Adipocyte (in vitro differentiated cells): ENCODE results near the gene DIP2A.
"Not testable (repeated sequence)": the region's sequence is repeated elsewhere in the genome, so short reads cannot be mapped to it uniquely, and the experiment has no call there.

ENCODE experiments used
- DNase-seq: peaks from one replicate; pipeline ENCODE4 v3.0.0-alpha.2; 2015; ENCODE audit warnings: low read depth
- H3K27me3 ChIP-seq: replicated peaks from 2 replicates; pipeline ENCODE4 v1.7.0; 2013; ENCODE audit warnings: mild to moderate bottlenecking, low read length, moderate library complexity; ENCODE audit not compliant: control insufficient read depth, insufficient read depth
- H3K36me3 ChIP-seq: 2 replicates; pipeline ENCODE4 v1.7.0; 2013; ENCODE audit warnings: low read length, mild to moderate bottlenecking, moderate library complexity; ENCODE audit not compliant: control insufficient read depth, insufficient read depth, severe bottlenecking
- H3K4me1 ChIP-seq: 2 replicates; pipeline ENCODE4 v1.7.0; 2013; ENCODE audit warnings: mild to moderate bottlenecking, low read length, moderate library complexity; ENCODE audit not compliant: control insufficient read depth, insufficient read depth
- H3K4me3 ChIP-seq: 2 replicates; pipeline ENCODE4 v1.7.0; 2013; ENCODE audit warnings: mild to moderate bottlenecking, low read length, moderate library complexity
- H3K9ac ChIP-seq: 2 replicates; pipeline ENCODE4 v1.7.0; 2013; ENCODE audit warnings: mild to moderate bottlenecking, low read length, moderate library complexity
- H3K9me3 ChIP-seq: 2 replicates; pipeline ENCODE4 v1.7.0; 2013; ENCODE audit warnings: mild to moderate bottlenecking, low read length, moderate library complexity; ENCODE audit not compliant: control insufficient read depth

The DIP2A gene

DNA sequence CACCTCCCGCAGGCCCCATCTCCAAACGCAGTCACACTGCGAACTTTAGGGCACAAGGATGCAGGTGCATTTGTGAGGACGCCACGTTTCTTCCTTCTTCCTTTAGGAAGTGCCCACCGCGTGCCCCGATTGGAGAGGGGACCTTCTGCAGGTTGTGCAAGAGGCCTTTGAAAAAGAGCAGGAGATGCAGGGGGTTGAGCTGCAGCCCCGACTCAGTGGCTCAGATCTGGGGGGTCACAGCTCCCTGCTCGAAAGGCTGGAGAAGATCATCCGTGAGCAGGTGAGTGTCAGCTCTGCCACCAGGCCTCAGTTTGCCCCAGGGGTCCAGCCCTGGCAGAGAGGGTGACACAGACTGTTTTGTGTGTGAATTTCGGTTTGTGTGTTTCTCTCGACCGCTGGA lies 31.2 kb upstream of the DIP2A start:
- Histone ChIP-seq H3K4me3 (no peak overlapping the region), H3K27me3 (no peaks in the 10 kb centered on the region), H3K36me3 (peaks cover 58% of the 10 kb centered on the region), H3K9me3 (no peaks in the 10 kb centered on the region), H3K4me1 (no peaks in the 10 kb centered on the region), H3K9ac (no peak overlapping the region)
- no peak for DNase-seq

DNA sequence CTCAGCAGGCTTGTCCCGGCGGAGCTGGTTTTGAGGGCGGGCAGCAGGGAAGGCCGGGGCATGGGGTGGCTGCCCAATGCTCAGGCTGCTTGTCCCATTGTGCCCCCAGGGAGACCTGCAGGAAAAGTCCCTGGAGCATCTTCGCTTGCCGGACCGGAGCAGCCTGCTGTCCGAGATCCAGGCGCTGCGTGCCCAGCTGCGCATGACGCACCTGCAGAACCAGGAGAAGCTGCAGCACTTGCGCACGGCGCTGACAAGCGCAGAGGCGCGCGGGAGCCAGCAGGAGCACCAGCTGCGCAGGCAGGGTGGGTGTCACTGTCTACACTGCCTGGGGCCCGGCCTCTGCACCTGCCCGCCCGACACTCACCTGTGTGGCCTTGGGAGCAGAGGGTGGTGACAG lies 30.4 kb upstream of the DIP2A start:
- Histone ChIP-seq H3K9ac (no peak overlapping the region), H3K4me3 (no peak overlapping the region), H3K36me3 (peaks cover 54% of the 10 kb centered on the region), H3K9me3 (no peaks in the 10 kb centered on the region), H3K4me1 (no peaks in the 10 kb centered on the region), H3K27me3 (no peaks in the 10 kb centered on the region)
- no peak for DNase-seq

DNA sequence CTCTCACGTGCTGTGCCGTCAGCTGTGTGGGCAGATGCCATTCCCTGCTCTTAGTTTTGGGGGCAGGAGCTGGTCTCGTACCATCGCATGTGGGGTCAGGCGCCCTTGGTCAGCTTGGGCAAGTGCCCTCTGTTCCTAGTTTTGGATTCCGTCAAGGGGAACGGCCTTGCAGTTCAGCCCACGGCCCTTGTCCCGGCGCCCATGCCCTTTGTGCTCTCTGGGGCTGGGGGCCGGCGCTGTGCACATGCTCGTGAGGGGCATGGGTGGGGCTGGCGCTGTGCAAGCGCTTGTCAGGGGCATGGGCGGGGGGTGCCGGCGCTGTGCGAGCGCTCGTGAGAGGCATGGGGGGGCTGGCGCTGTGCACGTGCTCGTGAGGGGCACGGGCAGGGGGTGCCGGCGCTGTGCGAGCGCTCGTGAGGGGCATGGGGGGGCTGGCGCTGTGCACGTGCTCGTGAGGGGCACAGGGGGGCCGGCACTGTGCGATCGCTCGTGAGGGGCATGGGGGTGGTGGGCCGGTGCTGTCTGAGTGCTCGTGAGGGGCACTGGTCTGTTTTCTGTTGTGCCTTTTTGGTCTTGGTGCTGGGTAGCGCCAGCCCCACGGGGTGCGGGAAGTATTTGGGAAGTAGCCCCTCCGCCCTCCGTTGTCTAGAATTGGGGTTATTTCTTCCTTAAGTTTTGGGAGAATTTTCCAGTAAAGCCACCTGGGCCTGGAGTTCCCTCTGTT lies 29.5 kb upstream of the DIP2A start:
- H3K4me3 ChIP-seq: no peak overlapping the region
- no peaks in the 10 kb centered on the region for H3K9me3 ChIP-seq
- no peak overlapping the region for H3K9ac ChIP-seq
- no peak for DNase-seq
- H3K4me1 ChIP-seq: no peaks in the 10 kb centered on the region
- peaks cover 55% of the 10 kb centered on the region for H3K36me3 ChIP-seq
- H3K27me3 ChIP-seq: no peaks in the 10 kb centered on the region

DNA sequence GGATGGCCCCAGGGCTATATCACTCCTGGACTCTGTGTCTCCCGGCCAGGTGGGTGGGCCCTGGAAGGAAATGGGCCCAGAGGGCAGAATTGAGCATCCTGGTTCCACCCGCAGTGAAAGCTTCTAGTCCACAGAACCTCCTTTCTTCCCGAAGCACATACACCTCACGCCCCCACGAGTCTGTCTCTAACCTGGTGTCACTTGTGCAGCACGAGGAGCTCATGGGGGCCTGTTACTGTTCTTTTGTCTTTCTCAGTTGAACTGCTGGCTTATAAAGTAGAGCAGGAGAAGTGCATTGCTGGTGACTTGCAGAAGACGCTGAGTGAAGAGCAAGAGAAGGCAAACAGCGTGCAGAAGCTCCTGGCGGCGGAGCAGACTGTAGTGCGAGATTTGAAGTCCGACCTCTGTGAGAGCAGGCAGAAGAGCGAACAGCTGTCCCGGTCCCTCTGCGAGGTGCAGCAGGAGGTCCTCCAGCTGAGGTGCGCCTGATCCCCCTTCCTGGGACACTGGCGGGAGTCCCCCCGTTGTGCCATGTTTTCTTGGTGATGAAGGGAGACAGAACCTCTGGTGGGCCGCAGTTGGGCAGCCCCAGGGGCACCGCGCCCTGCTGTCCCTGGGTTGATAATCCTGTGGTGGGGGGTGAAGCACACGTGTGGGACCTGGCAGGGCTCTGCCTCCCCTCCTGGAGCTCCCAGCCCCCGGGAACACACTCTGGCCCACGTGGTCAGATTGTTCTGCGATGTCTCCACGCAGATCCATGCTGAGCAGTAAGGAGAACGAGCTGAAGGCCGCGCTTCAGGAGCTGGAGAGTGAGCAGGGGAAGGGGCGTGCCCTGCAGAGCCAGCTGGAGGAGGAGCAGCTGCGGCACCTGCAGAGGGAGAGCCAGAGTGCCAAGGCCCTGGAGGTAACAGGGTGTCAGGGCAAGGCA lies 28.7 kb upstream of the DIP2A start:
- Histone ChIP-seq H3K27me3 (no peaks in the 10 kb centered on the region), H3K4me3 (no peak overlapping the region), H3K9me3 (no peaks in the 10 kb centered on the region), H3K9ac (no peak overlapping the region), H3K36me3 (peaks cover 63% of the 10 kb centered on the region), H3K4me1 (no peaks in the 10 kb centered on the region)
- DNase-seq: no peak

DNA sequence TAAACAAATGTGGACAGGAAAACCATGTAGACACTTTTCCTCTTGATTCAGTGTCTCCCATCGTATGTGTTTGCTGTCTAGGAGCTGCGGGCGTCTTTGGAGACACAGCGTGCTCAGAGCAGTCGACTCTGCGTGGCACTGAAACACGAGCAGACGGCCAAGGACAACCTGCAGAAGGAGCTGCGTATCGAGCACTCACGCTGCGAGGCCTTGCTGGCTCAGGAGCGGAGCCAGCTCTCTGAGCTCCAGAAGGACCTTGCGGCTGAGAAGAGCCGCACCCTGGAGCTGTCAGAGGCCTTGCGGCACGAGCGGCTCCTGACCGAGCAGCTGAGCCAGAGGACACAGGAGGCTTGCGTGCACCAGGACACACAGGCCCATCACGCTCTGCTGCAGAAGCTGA lies 27.2 kb upstream of the DIP2A start:
- Histone ChIP-seq H3K36me3 (peaks cover 64% of the 10 kb centered on the region), H3K27me3 (no peaks in the 10 kb centered on the region), H3K9ac (no peak overlapping the region), H3K4me3 (no peak overlapping the region), H3K4me1 (no peaks in the 10 kb centered on the region), H3K9me3 (no peaks in the 10 kb centered on the region)
- DNase-seq: no peak

DNA sequence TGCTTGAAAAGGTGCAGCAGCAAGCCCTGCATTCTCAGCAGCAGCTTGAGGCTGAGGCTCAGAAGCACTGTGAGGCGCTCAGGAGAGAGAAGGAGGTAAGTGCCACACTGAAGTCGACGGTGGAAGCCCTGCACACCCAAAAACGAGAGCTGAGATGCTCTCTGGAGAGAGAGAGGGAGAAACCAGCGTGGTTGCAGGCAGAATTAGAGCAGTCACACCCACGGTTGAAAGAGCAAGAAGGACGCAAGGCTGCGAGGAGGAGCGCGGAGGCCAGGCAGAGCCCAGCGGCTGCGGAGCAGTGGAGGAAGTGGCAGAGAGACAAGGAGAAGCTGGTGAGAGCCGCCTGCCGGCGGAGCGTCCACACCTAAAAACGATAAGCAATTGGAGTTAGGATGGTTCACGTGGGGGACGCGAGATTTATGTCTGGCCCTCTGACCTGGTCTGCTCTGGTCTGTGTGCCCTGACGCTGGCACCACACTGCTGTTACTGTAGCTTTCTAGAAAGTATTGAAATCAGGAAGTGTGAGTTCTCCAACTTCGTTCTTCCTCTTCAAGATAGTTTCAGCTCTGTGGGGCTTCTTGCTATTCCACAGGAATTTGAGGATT lies 26.7 kb upstream of the DIP2A start:
- H3K9me3 ChIP-seq: no peaks in the 10 kb centered on the region
- H3K9ac ChIP-seq: no peak overlapping the region
- H3K36me3 ChIP-seq: peaks cover 68% of the 10 kb centered on the region
- no peak for DNase-seq
- no peaks in the 10 kb centered on the region for H3K27me3 ChIP-seq
- no peak overlapping the region for H3K4me3 ChIP-seq
- H3K4me1 ChIP-seq: no peaks in the 10 kb centered on the region

DNA sequence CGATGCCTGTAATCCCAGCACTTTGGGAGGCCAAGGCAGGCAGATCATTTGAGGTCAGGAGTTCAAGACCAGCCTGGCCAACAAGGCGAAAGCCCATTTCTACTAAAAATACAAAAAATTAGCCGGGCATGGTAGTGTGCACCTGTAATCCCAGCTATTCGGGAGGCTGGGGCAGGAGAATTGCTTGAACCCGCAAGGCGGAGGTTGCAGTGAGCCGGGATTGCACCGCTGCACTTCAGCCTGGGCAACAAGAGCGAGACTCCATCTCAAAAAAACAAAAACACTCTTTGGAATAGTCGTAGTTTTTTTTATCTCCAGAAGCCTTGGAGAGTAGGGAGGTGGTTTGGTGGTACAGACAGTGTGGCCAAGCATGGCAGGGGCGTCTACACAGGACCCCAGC lies 25.6 kb upstream of the DIP2A start:
- not testable (repeated sequence) for H3K4me1 ChIP-seq, H3K9ac ChIP-seq, H3K9me3 ChIP-seq, H3K27me3 ChIP-seq, DNase-seq, H3K4me3 ChIP-seq
- H3K36me3 ChIP-seq: peaks cover 68% of the 10 kb centered on the region

DNA sequence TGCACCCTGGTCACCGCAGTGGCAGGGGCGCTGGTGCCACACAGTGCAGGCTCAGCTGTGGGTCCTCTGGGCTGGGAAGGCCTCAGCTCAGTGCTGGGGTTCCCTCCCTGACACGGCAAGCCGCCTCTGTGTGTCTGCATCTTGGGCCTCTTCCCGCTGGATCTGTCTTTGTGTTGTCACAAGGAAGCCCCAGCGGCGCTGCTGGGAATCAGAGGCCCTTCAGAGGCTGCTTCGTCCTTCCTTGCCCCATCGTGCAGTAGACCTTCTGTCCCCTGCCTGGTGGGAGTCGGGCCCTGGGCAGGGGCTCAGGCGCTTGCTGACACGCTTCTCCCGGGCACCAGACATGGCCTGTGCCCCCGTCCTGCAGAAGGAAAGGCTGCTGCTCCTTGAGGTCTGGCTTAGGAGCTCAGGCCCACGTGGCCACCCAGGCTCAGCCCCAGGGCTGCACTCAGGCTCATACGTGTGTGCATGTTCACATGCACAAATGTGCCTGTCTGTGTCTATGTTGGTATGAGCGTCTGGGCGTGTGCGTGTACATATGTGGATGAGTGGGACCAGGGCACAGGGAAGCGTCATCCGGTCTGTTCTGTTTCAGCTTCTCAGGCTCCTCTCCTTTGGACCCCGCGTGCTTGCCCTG lies 24.3 kb upstream of the DIP2A start:
- Histone ChIP-seq H3K27me3 (no peaks in the 10 kb centered on the region), H3K36me3 (peaks cover 68% of the 10 kb centered on the region)
- DNase-seq: no peak

DNA sequence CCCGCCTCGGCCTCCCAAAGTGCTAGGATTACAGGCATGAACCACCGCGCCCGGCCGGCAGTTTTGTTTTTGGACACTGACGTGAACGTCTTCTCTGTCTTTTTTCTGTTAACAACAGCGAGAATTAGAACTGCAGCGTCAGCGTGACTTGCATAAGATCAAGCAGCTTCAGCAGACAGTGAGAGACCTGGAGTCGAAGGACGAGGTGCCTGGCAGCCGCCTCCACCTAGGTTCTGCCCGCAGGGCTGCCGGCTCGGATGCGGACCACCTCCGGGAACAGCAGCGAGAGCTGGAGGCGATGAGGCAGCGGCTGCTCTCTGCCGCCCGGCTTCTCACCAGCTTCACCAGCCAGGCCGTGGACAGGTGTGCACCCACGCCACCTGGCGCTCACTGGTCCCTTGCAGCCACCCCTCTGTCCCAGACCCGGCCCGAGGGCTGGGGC lies 22.9 kb upstream of the DIP2A start:
- Histone ChIP-seq H3K4me1 (no peaks in the 10 kb centered on the region), H3K9ac (no peak overlapping the region), H3K36me3 (peaks cover 69% of the 10 kb centered on the region), H3K9me3 (no peaks in the 10 kb centered on the region), H3K4me3 (no peak overlapping the region), H3K27me3 (no peaks in the 10 kb centered on the region)
- no peak for DNase-seq

More for the DNA sequence above, 24.3 kb upstream of the DIP2A start:
- Histone ChIP-seq H3K9me3 (no peaks in the 10 kb centered on the region), H3K4me3 (no peak overlapping the region), H3K4me1 (no peaks in the 10 kb centered on the region), H3K9ac (no peak overlapping the region)

DNA sequence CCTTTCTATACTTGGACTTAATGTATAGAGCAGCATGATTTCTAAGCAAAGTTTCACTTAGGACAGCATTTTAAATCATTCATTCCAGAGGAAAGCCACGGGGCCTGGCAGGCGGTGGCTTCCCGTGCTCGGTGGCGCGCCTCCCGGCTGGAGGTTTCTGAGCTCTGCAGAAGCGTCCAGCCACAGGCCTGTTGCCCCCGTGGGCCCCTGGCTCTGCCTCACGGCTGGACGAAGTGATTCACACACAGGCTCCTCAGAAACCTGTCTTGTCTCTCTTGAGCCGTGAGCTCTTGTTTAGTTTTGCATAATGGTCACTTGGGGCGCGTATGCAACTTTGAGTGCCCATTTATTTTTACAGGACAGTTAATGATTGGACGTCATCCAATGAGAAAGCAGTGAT lies 22.1 kb upstream of the DIP2A start:
- Histone ChIP-seq H3K4me3 (no peak overlapping the region), H3K9me3 (no peaks in the 10 kb centered on the region), H3K9ac (no peak overlapping the region), H3K4me1 (no peaks in the 10 kb centered on the region), H3K27me3 (no peaks in the 10 kb centered on the region), H3K36me3 (peaks cover 70% of the 10 kb centered on the region)
- no peak for DNase-seq

DNA sequence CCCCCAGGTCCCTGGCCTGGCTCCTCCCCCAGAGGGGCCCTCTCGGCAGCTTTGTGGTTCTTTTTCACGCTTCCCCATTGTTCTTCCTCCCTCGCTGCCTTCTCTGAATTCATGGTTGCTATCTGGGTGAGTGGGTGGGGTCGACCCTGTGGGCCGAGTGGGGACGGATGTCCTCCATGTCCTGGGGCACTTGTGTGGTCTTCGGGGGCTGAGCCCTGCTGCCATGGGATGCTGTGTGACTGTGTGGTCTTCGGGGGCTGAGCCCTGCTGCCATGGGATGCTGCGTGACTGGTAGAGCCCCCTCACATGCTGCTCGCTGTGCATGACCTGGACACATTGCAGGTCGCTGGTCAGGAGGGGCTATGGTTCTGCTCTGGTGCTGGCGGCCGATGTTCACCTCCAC lies 21.6 kb upstream of the DIP2A start:
- Histone ChIP-seq H3K4me1 (no peaks in the 10 kb centered on the region), H3K4me3 (no peak overlapping the region), H3K9me3 (no peaks in the 10 kb centered on the region), H3K27me3 (no peaks in the 10 kb centered on the region), H3K9ac (no peak overlapping the region), H3K36me3 (peaks cover 70% of the 10 kb centered on the region)
- no peak for DNase-seq
